ENCODE results near the gene PPP2R2C.
A peak's percentile ranks its signal among the peaks of the same experiment; 100 is the strongest.

The PPP2R2C gene

GRCh38 chr4:6377626-6378492 is 94.6 kb downstream of the PPP2R2C start:
- no peak for DNase-seq

GRCh38 chr4:6375620-6376295 is 96.7 kb downstream of the PPP2R2C start:
- DNase-seq: no peak

DNA sequence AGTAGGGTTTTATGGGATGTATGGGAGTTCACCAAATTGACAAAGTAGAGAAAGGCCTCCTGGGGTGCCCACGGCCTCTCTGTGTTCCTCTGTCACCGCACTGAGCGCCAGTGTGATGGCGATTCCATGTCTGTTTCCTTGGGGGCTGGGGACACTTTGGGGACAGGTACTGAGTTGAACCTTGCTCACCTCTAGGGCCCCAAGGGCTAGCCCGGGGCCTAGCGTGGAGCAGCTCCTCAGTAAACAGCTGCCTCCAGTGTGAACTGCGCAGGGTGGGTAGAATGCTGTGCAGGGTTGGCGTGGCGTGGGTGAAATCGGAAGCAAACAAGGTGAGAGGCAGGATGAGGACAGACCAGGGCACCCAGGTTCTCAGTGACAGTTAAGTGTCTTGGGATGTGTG is 97.8 kb downstream of the PPP2R2C start:
- no peak for DNase-seq

DNA sequence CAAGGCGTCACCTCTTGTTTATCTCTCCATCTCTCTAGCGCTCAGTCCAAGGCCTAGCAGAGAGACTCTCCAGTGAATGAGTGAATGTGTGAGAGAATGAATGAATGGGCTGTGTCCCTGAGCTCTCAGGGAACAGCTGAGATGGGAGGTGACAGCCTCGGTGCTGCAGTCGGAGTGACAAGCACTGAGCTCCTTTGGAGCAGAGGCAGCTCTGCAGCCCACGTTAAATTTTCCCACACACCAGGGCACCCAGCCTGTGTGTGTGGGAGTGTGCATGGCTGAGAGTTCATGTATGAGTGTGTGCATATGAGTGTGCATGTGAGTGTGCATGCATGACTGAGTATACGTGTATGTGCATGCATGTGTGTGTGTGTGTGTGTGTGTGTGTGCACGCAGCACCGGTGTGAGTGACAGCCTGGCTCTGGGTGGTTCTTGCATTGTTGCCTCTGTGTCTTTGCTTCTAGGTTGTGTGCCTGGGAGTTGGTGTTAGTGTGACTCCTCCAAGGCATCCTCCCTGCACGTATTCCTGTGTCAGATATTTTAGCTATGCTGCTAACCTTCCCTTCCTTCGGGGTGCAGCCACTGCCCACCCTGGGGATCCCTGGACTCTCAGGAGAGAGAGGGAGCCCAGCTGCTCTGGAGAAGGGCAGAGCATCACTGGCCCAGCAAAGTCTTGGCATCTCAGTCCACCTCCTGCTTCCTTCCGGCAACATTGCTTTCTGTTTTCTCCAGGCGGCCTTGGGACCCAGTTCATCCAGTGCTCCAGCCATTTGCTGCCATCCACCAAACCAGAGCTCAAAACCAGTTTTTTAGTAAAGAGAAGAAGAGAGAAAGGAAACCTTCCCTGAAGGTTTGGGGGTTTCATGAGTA is 98.6 kb downstream of the PPP2R2C start:
- DNase-seq: no peak

GRCh38 chr4:6372649-6373525 is 99.5 kb downstream of the PPP2R2C start:
- peak; percentile 32 for DNase-seq

GRCh38 chr4:6371812-6372211 is 100.6 kb downstream of the PPP2R2C start:
- no peak for DNase-seq

- no peak for DNase-seq
These were observed 101.1 kb downstream of the PPP2R2C start for GRCh38 chr4:6371271-6371670.

- DNase-seq: no peak
These were observed 102.3 kb downstream of the PPP2R2C start for GRCh38 chr4:6369924-6370645.

- no peak for DNase-seq
These were observed 102.9 kb downstream of the PPP2R2C start for GRCh38 chr4:6369511-6369910.

DNA sequence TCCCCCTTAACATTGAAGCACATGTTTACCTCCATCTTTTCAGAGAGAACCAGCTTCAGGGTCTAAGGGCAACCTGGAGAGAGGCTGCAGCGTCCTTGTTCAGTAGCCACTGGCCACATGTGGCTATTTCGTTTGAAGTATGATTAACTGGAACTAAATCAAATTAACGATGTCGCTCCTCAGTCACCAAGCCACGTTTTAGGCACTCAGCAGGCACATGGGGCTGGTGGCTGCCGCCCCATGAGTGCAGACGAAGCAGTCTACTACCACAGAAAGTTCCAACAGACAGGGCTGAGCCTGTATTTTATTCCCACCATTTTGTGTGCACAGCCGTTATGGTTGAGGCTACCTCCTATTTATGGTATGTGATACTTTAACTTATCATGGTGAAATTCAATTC is 103.4 kb downstream of the PPP2R2C start:
- DNase-seq: no peak

DNA sequence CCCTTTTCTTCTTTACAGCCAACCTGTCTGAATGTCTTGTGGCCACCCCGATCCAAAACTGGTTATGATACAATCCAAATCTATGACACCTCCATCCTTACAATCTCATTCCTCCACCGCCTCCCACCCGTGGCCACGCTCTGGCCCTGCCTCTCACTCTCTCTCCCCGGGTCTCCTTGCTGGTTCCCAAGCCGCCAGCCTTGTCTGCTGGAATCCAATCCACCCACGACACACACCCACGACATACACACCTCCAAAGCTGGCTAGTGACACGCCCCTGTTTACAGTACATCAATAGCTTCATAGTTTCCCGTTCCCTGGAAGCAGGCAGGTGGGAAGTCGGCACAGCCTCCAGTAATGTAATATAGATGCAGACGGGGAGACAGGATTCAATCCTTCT is 103.8 kb downstream of the PPP2R2C start:
- DNase-seq: peak; percentile 5

DNA sequence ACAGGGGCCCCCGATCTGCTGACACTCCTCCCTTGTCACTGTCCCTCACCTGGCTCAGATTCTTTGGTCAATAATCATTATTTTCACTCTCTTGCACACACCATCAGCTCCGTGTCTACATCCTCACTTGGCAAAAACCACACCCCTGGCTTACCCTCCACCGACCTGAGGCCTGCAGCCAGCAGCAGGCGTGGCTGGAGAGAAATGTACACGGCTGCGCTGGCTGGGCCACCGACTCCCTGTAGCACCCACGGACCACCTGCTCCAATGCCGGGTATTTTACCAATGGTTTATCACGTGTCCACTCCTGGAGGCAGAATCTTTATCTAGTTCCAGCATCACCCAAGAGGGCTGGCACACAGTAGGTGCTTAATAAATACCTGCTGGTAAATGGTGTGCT is 104.3 kb downstream of the PPP2R2C start:
- no peak for DNase-seq

GRCh38 chr4:6367371-6367851 is 105.0 kb downstream of the PPP2R2C start:
- DNase-seq: peak; percentile 80

DNA sequence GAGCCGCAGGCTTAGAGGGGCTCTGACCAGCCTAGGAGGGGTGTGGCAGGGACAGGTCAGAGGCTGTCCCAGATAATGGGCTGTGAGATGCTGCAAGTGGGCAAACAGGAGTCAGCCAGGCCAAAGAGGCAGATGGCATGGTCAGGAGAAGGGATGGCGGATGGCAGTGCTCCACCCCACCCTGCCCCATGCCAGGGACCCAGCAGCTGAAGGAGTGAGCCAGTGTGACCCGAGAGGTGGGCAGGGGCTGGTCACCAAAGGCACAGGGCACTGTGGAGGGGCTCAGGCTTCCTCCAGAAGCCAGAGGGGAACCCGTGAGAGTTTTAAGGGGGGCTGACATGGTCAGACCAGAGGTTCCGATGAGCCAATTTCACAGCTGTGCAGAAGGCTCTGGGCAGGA is 105.8 kb downstream of the PPP2R2C start:
- no peak for DNase-seq

GRCh38 chr4:6365545-6366086 is 106.8 kb downstream of the PPP2R2C start:
- no peak for DNase-seq

GRCh38 chr4:6364581-6364980 is 107.8 kb downstream of the PPP2R2C start:
- no peak for DNase-seq

GRCh38 chr4:6364146-6364545 is 108.3 kb downstream of the PPP2R2C start:
- no peak for DNase-seq

DNA sequence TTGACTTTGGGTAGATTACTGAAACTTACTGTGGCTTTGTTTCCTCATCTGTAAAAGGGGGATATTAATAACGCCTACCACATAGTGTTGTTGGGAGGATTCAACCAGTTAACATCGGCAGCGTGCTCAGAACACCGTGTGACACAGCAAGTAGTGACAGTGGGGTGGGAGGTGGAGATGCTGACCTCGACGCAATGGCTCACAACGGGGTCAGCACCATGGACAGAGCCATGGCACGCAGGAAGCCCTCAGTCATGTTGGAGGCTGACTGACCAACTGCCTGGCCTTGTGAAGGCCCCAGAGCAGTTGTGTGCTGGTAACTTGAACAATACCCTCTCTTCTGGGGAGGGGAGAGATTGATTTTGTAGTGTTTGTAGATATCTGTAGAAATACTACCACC is 109.5 kb downstream of the PPP2R2C start:
- DNase-seq: no peak

- no peak for DNase-seq
These were observed 110.0 kb downstream of the PPP2R2C start for GRCh38 chr4:6362243-6362885.

- DNase-seq: no peak
These were observed 111.2 kb downstream of the PPP2R2C start for GRCh38 chr4:6361076-6361784.

Measured in NCI-H345 (cell line).